ENCODE results near the gene SNX27.

The SNX27 gene

GRCh38 chr1:151721788-151722510, 110.1 kb downstream of the SNX27 start:
- peak overlapping the region; percentile 39 to 67 (median 51) for H3K4me3 ChIP-seq (ENCODE audit: control insufficient read depth in 1 of 7, extremely low read depth in 1 of 7, insufficient read depth in 4 of 7, low read depth in 2 of 7, low read length in 6 of 7)
- H3K9me3 ChIP-seq (ENCODE audit: control extremely low read depth in 1 of 5, control insufficient read depth in 4 of 5, insufficient read depth in 2 of 5, low read depth in 1 of 5, low read length in 4 of 5) = no peaks in the 10 kb centered on the region
- H3K27me3 ChIP-seq (replicated peaks in 2 of 5; ENCODE audit: control insufficient read depth in 4 of 5, insufficient read depth in 5 of 5, low read length in 4 of 5) = peaks cover 13 to 57% (median 41%) of the 10 kb centered on the region in 5 experiments
- ChIA-PET POLR2A (no interaction called here), CTCF (interaction anchor here (0.8 to 4.4 kb wide), 4 partner anchors 12 to 115 kb away, joined by 3 to 18 read pairs (median 5); no protein-coding TSS in a partner anchor)
- DNase-seq = no peak
- H3K27ac ChIP-seq (ENCODE audit: insufficient read depth in 1 of 2, low read depth in 1 of 2, low read length in 2 of 2, poor library complexity in 1 of 2, severe bottlenecking in 2 of 2) = no peak overlapping the region
- no peaks in the 10 kb centered on the region for H3K36me3 ChIP-seq (ENCODE audit: control insufficient read depth in 4 of 4, insufficient read depth in 4 of 4, low read length in 3 of 4)
- peaks cover 14 to 22% (median 15%) of the 10 kb centered on the region in 4 experiments for H3K4me1 ChIP-seq (ENCODE audit: control extremely low read depth in 1 of 4, control insufficient read depth in 4 of 4, insufficient read depth in 4 of 4, low read length in 3 of 4)
- 24% methylated on average over 11 of the region's 17 CpGs for WGBS (ENCODE audit: insufficient coverage)

GRCh38 chr1:151723726-151724370, 112.0 kb downstream of the SNX27 start:
- Histone ChIP-seq H3K4me1 (ENCODE audit: control extremely low read depth in 1 of 4, control insufficient read depth in 4 of 4, insufficient read depth in 4 of 4, low read length in 3 of 4) (peaks cover 11 to 22% (median 14%) of the 10 kb centered on the region in 4 experiments), H3K9me3 (ENCODE audit: control extremely low read depth in 1 of 5, control insufficient read depth in 4 of 5, insufficient read depth in 2 of 5, low read depth in 1 of 5, low read length in 4 of 5) (no peaks in the 10 kb centered on the region), H3K27me3 (replicated peaks in 2 of 5; ENCODE audit: control insufficient read depth in 4 of 5, insufficient read depth in 5 of 5, low read length in 4 of 5) (peaks cover 10 to 52% (median 24%) of the 10 kb centered on the region in 5 experiments), H3K27ac (ENCODE audit: insufficient read depth in 1 of 2, low read depth in 1 of 2, low read length in 2 of 2, poor library complexity in 1 of 2, severe bottlenecking in 2 of 2) (no peak overlapping the region), H3K36me3 (ENCODE audit: control insufficient read depth in 4 of 4, insufficient read depth in 4 of 4, low read length in 3 of 4) (no peaks in the 10 kb centered on the region), H3K4me3 (ENCODE audit: control insufficient read depth in 1 of 7, extremely low read depth in 1 of 7, insufficient read depth in 4 of 7, low read depth in 2 of 7, low read length in 6 of 7) (no peak overlapping the region)
- DNase-seq = no peak
- ChIA-PET POLR2A (no interaction called here), CTCF (interaction anchor here (4.4 kb wide), 1 partner anchor 10 kb away, joined by 18 read pairs; no protein-coding TSS in a partner anchor)
- 50% methylated on average over 1 of the region's 3 CpGs for WGBS (ENCODE audit: insufficient coverage)

GRCh38 chr1:151728151-151729054, 116.6 kb downstream of the SNX27 start:
- 79% methylated on average over 15 of the region's 19 CpGs for WGBS (ENCODE audit: insufficient coverage)
- no peaks in the 10 kb centered on the region for H3K36me3 ChIP-seq (ENCODE audit: control insufficient read depth in 4 of 4, insufficient read depth in 4 of 4, low read length in 3 of 4)
- peaks cover 0 to 32% (median 10%) of the 10 kb centered on the region in 5 experiments for H3K27me3 ChIP-seq (replicated peaks in 2 of 5; ENCODE audit: control insufficient read depth in 4 of 5, insufficient read depth in 5 of 5, low read length in 4 of 5)
- H3K27ac ChIP-seq (ENCODE audit: insufficient read depth in 1 of 2, low read depth in 1 of 2, low read length in 2 of 2, poor library complexity in 1 of 2, severe bottlenecking in 2 of 2) = no peak overlapping the region
- ChIA-PET POLR2A (no interaction called here), CTCF (interaction anchor here (1.0 to 1.5 kb wide), 4 partner anchors 31 to 280 kb away, joined by 3 to 4 read pairs (median 3); partner anchors contain the start of gene TUFT1)
- DNase-seq = no peak
- H3K4me1 ChIP-seq (ENCODE audit: control extremely low read depth in 1 of 4, control insufficient read depth in 4 of 4, insufficient read depth in 4 of 4, low read length in 3 of 4) = no peaks in the 10 kb centered on the region
- H3K4me3 ChIP-seq (ENCODE audit: control insufficient read depth in 1 of 7, extremely low read depth in 1 of 7, insufficient read depth in 4 of 7, low read depth in 2 of 7, low read length in 6 of 7) = no peak overlapping the region
- H3K9me3 ChIP-seq (ENCODE audit: control extremely low read depth in 1 of 5, control insufficient read depth in 4 of 5, insufficient read depth in 2 of 5, low read depth in 1 of 5, low read length in 4 of 5) = no peaks in the 10 kb centered on the region

DNA sequence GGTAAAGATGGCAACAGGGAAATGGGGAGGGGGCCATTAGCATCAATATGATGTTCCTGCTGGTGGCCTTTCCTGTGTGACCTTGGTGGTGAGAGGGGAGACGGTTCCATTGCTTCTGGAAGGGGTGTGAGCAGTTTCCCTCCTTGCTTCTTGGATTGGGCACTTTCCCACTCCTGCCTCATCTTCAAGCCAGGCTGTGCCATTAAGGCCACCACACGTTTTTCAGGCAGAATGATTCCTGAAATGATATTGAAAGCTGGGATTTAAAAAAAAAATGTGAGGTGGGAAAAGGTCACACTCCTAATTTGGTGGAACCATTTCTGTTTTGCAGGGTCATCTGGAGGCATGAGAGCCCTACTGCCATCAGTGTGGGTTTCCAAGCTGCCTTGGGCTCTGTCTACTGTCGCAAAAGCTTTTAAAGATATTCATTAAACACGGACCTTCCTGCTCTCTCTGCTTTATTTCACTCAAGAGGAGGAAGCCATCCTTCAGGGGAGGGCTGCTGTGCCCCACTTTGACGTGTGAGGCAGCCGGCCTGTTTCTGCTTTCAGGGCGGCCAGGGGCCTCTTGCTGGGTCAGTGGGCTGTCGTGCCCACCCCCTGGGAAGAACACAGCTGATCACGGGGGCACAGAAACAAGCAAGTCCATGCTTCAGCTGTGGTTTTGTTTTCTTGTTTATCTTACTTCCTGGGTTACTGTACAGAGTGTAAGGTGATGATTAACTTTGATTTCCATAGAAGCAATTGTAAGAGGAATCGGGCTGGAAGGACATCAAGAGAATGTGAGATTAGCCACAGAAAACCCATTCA, 117.5 kb downstream of the SNX27 start:
- POLR2A ChIA-PET = interaction anchor here (0.8 kb wide), 1 partner anchor 465 kb away, joined by 3 read pairs; no protein-coding TSS in a partner anchor
- CTCF ChIA-PET = interaction anchor here (0.8 to 1.5 kb wide), 2 partner anchors 32 to 135 kb away, joined by 3 read pairs; no protein-coding TSS in a partner anchor
- H3K27me3 ChIP-seq (replicated peaks in 2 of 5; ENCODE audit: control insufficient read depth in 4 of 5, insufficient read depth in 5 of 5, low read length in 4 of 5) = peaks cover 0 to 24% (median 3%) of the 10 kb centered on the region in 5 experiments

GRCh38 chr1:151729966-151730291, 118.1 kb downstream of the SNX27 start:
- CTCF ChIA-PET = interaction anchor here (0.8 kb wide), 1 partner anchor 136 kb away, joined by 3 read pairs; no protein-coding TSS in a partner anchor

More for the DNA sequence above, 117.5 kb downstream of the SNX27 start:
- WGBS (ENCODE audit: insufficient coverage) = 95% methylated on average over 9 of the region's 10 CpGs
- Histone ChIP-seq H3K9me3 (ENCODE audit: control extremely low read depth in 1 of 5, control insufficient read depth in 4 of 5, insufficient read depth in 2 of 5, low read depth in 1 of 5, low read length in 4 of 5) (no peaks in the 10 kb centered on the region), H3K27ac (ENCODE audit: insufficient read depth in 1 of 2, low read depth in 1 of 2, low read length in 2 of 2, poor library complexity in 1 of 2, severe bottlenecking in 2 of 2) (no peak overlapping the region), H3K4me1 (ENCODE audit: control extremely low read depth in 1 of 4, control insufficient read depth in 4 of 4, insufficient read depth in 4 of 4, low read length in 3 of 4) (no peaks in the 10 kb centered on the region), H3K4me3 (ENCODE audit: control insufficient read depth in 1 of 7, extremely low read depth in 1 of 7, insufficient read depth in 4 of 7, low read depth in 2 of 7, low read length in 6 of 7) (no peak overlapping the region), H3K36me3 (ENCODE audit: control insufficient read depth in 4 of 4, insufficient read depth in 4 of 4, low read length in 3 of 4) (no peaks in the 10 kb centered on the region)
- no peak for DNase-seq

GRCh38 chr1:151733126-151733525, 121.3 kb downstream of the SNX27 start:
- POLR2A ChIA-PET = interaction anchor here (0.6 kb wide), 1 partner anchor 73 kb away, joined by 4 read pairs; no protein-coding TSS in a partner anchor
- Histone ChIP-seq H3K27me3 (replicated peaks in 2 of 5; ENCODE audit: control insufficient read depth in 4 of 5, insufficient read depth in 5 of 5, low read length in 4 of 5) (peaks cover 0 to 14% (median 0%) of the 10 kb centered on the region in 5 experiments), H3K4me3 (ENCODE audit: control insufficient read depth in 1 of 7, extremely low read depth in 1 of 7, insufficient read depth in 4 of 7, low read depth in 2 of 7, low read length in 6 of 7) (no peak overlapping the region), H3K36me3 (ENCODE audit: control insufficient read depth in 4 of 4, insufficient read depth in 4 of 4, low read length in 3 of 4) (no peaks in the 10 kb centered on the region), H3K4me1 (ENCODE audit: control extremely low read depth in 1 of 4, control insufficient read depth in 4 of 4, insufficient read depth in 4 of 4, low read length in 3 of 4) (no peaks in the 10 kb centered on the region), H3K27ac (ENCODE audit: insufficient read depth in 1 of 2, low read depth in 1 of 2, low read length in 2 of 2, poor library complexity in 1 of 2, severe bottlenecking in 2 of 2) (no peak overlapping the region), H3K9me3 (ENCODE audit: control extremely low read depth in 1 of 5, control insufficient read depth in 4 of 5, insufficient read depth in 2 of 5, low read depth in 1 of 5, low read length in 4 of 5) (peaks cover 0 to 11% (median 9%) of the 10 kb centered on the region in 5 experiments)
- CTCF ChIA-PET = interaction anchor here (0.6 to 2.8 kb wide), 8 partner anchors 9 to 269 kb away, joined by 3 to 18 read pairs (median 4); partner anchors contain the start of gene RIIAD1
- DNase-seq = no peak
- 100% methylated on average over 3 of the region's 3 CpGs for WGBS (ENCODE audit: insufficient coverage)

More at GRCh38 chr1:151729966-151730291, 118.1 kb downstream of the SNX27 start:
- H3K4me3 ChIP-seq (ENCODE audit: control insufficient read depth in 1 of 7, extremely low read depth in 1 of 7, insufficient read depth in 4 of 7, low read depth in 2 of 7, low read length in 6 of 7) = no peak overlapping the region
- no peaks in the 10 kb centered on the region for H3K4me1 ChIP-seq (ENCODE audit: control extremely low read depth in 1 of 4, control insufficient read depth in 4 of 4, insufficient read depth in 4 of 4, low read length in 3 of 4)
- DNase-seq = no peak
- no peaks in the 10 kb centered on the region for H3K36me3 ChIP-seq (ENCODE audit: control insufficient read depth in 4 of 4, insufficient read depth in 4 of 4, low read length in 3 of 4)
- WGBS (ENCODE audit: insufficient coverage) = 100% methylated on average over 4 of the region's 4 CpGs
- no peaks in the 10 kb centered on the region for H3K9me3 ChIP-seq (ENCODE audit: control extremely low read depth in 1 of 5, control insufficient read depth in 4 of 5, insufficient read depth in 2 of 5, low read depth in 1 of 5, low read length in 4 of 5)
- no peak overlapping the region for H3K27ac ChIP-seq (ENCODE audit: insufficient read depth in 1 of 2, low read depth in 1 of 2, low read length in 2 of 2, poor library complexity in 1 of 2, severe bottlenecking in 2 of 2)
- POLR2A ChIA-PET = interaction anchor here (0.8 kb wide), 1 partner anchor 466 kb away, joined by 3 read pairs; no protein-coding TSS in a partner anchor
- H3K27me3 ChIP-seq (replicated peaks in 2 of 5; ENCODE audit: control insufficient read depth in 4 of 5, insufficient read depth in 5 of 5, low read length in 4 of 5) = peaks cover 0 to 22% (median 3%) of the 10 kb centered on the region in 5 experiments

Measured in common myeloid progenitor, CD34-positive (primary cell).